NB4 (cell line): ENCODE data around the gene TPST2.
A peak's percentile ranks its signal among the peaks of the same experiment; 100 is the strongest.

Source experiments
- DNase-seq: peaks from one replicate; pipeline ENCODE4 v3.0.0; 2010; ENCODE audit warnings: low read depth
- H3K4me3 ChIP-seq: one replicate; pipeline ENCODE4 v1.5.1; 2011; ENCODE audit warnings: mild to moderate bottlenecking, low read depth, low read length, moderate library complexity
- MYC ChIP-seq: IDR thresholded peaks from 2 replicates; pipeline ENCODE4 v1.6.1; 2011; ENCODE audit warnings: low read depth, low read length
- POLR2A ChIP-seq: IDR thresholded peaks from 2 replicates; pipeline ENCODE4 v1.6.1; 2011; ENCODE audit warnings: mild to moderate bottlenecking; ENCODE audit not compliant: insufficient read length; ENCODE audit errors: extremely low read depth
- TF ChIP-seq, protein P1 (sequence below): IDR thresholded peaks from 2 replicates; pipeline ENCODE4 v1.6.1; 2011; ENCODE audit warnings: low read depth, low read length
- TF ChIP-seq, protein P2 (sequence below): IDR thresholded peaks from one replicate; pipeline ENCODE4 v1.5.1; 2012; ENCODE audit warnings: low read depth, low read length

The TPST2 gene

DNA sequence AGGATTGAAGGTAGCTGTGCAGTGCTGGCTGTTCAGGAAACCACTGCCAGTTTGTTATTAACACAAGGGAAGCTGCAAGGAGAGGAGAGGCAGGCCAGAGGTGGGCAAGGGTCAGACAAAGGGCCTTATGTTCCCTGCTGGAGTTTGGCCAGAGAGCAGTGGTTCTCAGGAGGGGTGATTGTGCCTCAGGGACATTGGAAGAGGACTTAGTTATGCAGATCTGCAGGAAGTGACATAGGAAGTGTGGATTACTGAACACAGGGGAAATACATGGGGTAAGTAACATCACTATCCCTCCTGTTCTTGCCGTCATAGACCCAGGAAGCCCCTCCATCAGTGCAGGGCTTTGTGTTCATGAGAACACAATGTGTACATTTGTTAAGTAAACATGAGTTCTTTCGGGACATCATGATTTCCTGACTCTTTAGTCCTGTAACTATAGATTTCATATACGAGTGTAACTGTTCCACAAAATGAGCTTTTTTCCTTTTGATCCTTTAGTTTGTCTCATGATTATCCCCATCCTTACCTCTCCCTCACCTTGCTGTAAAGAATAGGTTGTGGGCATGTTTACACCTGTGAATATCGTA, 100.4 kb downstream of the TPST2 start:
- no peak for DNase-seq
- no peak overlapping the region for H3K4me3 ChIP-seq
- TF ChIP-seq, protein P1, sequence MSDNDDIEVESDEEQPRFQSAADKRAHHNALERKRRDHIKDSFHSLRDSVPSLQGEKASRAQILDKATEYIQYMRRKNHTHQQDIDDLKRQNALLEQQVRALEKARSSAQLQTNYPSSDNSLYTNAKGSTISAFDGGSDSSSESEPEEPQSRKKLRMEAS, result no peak
- TF ChIP-seq MYC (no peak), POLR2A (no peak)
- TF ChIP-seq, protein P2, sequence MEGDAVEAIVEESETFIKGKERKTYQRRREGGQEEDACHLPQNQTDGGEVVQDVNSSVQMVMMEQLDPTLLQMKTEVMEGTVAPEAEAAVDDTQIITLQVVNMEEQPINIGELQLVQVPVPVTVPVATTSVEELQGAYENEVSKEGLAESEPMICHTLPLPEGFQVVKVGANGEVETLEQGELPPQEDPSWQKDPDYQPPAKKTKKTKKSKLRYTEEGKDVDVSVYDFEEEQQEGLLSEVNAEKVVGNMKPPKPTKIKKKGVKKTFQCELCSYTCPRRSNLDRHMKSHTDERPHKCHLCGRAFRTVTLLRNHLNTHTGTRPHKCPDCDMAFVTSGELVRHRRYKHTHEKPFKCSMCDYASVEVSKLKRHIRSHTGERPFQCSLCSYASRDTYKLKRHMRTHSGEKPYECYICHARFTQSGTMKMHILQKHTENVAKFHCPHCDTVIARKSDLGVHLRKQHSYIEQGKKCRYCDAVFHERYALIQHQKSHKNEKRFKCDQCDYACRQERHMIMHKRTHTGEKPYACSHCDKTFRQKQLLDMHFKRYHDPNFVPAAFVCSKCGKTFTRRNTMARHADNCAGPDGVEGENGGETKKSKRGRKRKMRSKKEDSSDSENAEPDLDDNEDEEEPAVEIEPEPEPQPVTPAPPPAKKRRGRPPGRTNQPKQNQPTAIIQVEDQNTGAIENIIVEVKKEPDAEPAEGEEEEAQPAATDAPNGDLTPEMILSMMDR, result no peak

DNA sequence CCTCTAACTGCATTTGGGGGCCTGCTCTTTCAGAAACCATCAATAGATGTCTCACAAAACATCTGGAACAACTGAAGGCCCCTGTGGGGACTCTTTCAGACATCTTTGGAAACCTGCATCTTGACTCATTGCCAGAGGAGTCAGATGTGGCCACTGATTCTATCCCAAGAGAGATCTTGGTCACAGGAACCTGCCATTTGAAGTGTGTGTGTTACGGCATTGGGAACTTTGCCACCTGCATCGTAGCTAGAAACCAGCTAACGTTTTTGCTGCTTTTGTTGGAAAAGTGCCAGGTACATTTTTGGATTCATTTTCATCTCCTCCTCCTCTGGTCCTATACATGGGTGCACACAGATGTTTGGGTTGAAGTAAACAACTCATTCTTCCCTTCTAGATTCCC, 101.9 kb downstream of the TPST2 start:
- DNase-seq, result no peak
- no peak overlapping the region for H3K4me3 ChIP-seq
- TF ChIP-seq, protein P2, result no peak
- no peak for TF ChIP-seq POLR2A
- TF ChIP-seq, protein P1, result no peak
- no peak for TF ChIP-seq MYC

DNA sequence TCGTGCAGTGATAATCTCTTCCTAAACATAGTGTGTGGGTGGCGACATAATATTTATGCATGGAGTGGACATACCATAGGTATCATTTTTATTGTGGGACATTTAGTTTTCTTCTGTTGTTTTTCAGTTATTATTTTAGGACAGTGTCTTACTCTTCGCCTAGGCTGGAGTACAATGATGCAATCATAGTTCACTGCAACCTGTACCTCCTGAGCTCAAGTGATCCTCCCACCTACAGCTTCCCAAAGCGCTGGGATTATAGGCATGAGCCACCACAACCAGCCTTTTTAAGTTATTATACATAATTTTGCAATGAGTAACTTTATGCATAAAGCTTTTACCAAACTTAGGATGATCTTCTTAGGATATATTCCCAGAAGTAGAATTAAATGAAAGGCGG, 103.5 kb downstream of the TPST2 start:
- no peak for DNase-seq
- TF ChIP-seq POLR2A (no peak), MYC (no peak)
- TF ChIP-seq, protein P2, result no peak
- TF ChIP-seq, protein P1, result no peak
- H3K4me3 ChIP-seq, result no peak overlapping the region

DNA sequence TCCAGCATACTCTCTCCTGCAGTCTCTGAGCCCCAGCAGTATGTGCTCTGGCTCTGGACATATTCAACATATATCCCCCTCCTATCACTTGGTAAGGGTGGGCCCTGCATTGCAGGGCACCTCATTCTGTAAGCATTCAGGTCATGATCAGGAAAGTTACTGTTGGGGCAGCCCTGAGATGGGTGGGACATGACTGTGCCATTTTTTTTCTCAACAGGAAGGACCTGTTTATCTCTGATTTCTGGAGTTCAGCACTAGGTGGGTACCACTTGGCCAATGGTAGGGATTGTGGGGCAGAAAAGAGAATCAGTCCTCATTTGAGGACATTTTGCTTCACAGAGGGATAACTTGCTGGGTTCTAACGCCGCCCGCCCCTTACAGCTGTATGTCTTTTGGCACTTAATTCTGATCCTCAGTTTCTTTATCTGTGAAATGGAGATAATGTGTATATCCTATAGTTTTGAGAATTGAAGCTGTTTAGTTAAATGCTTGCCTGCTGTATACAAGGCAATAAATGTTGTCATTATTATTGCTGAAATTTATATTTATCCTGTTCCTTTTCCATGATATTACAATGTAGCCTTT, 104.0 kb downstream of the TPST2 start:
- TF ChIP-seq, protein P2, result no peak
- TF ChIP-seq, protein P1, result no peak
- TF ChIP-seq MYC, result no peak
- TF ChIP-seq POLR2A, result no peak
- DNase-seq, result no peak
- no peak overlapping the region for H3K4me3 ChIP-seq

DNA sequence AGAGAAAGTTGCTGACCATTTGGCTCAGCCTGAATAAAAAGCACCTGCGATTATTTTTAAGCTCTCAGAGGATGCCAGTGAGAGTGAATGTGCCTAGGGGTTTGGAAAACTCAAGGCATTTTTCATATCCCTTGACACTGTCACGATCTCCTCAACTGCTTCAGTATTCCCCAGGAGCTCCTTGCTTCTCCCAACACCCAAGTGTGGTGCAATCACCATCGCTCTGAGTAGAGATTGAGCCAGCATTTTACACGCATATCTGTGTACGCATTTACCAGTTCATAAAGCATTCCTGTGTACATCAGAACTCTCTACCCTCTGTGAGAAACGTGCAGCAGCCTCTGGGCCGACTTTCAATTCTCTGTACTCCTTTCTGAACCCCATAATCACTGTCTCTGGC, 104.9 kb downstream of the TPST2 start:
- TF ChIP-seq, protein P2, result no peak
- TF ChIP-seq MYC (no peak), POLR2A (no peak)
- TF ChIP-seq, protein P1, result no peak
- peak overlapping the region; percentile 100 for H3K4me3 ChIP-seq
- no peak for DNase-seq
